Measurements from ENCODE around the gene CCDC184.
"Not testable (repeated sequence)": the region's sequence is repeated elsewhere in the genome, so short reads cannot be mapped to it uniquely, and the experiment has no call there.

The CCDC184 gene

GRCh38 chr12:48203192-48203591 lies 19.7 kb downstream of the CCDC184 start, which contains the start of gene OR10AD1:
Gene OR10AD1 (minus strand): TSS chr12:48203292. CDS start chr12:48203292, 0 bp downstream.
- no peak for DNase-seq (ENCODE audit: low spot score)

GRCh38 chr12:48209495-48209894 lies 26.1 kb downstream of the CCDC184 start:
- DNase-seq (ENCODE audit: low spot score): not testable (repeated sequence)

DNA sequence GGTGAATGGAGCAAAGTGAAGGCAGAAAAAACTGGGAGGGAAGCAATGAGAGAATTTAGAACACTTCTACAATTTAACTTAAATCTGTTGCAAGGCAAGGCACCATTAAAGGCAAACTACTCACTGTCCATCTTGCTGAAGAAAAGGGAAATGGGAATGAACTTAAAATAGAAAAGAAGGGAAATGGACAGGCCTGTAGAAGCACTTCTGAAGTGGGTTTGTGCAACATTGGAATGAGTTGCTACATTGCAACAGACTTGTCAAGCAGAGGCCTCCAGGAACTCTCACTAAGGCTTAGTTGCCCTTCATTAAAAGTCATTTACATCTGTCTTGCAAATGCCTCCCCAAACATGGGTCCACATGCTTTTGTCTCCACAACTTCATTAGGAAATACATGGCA lies 33.3 kb downstream of the CCDC184 start:
- no peak for DNase-seq (ENCODE audit: low spot score)

DNA sequence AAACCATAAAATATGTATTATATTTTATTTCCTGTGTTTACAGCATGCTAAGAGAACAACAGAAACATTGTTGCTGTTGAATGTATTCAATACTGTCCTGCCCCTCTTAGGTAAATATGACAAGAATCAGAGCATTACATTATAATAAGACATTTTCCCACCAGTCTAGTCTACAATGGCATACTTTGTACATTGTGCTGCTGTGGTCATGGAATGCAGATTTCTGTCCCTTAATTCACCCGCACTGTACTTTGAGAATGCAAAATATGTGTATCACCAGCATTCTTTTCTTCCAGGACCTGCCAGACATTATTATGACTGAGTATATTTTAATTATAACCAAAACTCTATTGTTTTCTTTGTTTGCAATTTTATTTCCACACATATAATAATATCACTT lies 36.2 kb downstream of the CCDC184 start:
- DNase-seq (ENCODE audit: low spot score): no peak

DNA sequence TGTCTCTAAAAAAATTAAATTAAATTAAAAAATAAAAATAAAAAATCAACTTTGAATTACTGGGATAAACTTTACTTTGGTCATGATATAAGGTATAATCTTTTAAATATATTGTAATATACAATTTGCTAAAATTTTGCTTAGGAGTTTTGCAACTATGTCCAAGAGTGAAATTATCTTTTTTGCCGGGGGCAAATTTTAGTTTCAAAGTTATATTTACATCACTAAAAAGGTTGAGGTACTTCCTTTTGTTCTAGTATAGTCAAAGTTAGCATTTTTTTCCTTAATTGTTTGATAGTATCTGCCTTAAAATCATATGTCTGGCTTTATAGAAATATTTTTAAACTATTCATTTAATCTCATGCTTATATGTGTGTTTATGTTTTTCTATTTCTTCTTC lies 37.3 kb downstream of the CCDC184 start:
- no peak for DNase-seq (ENCODE audit: low spot score)

- no peak for DNase-seq (ENCODE audit: low spot score)
Measured at GRCh38 chr12:48221645-48222044, 38.2 kb downstream of the CCDC184 start.

GRCh38 chr12:48224533-48224932 lies 41.1 kb downstream of the CCDC184 start:
- DNase-seq (ENCODE audit: low spot score): not testable (repeated sequence)

DNA sequence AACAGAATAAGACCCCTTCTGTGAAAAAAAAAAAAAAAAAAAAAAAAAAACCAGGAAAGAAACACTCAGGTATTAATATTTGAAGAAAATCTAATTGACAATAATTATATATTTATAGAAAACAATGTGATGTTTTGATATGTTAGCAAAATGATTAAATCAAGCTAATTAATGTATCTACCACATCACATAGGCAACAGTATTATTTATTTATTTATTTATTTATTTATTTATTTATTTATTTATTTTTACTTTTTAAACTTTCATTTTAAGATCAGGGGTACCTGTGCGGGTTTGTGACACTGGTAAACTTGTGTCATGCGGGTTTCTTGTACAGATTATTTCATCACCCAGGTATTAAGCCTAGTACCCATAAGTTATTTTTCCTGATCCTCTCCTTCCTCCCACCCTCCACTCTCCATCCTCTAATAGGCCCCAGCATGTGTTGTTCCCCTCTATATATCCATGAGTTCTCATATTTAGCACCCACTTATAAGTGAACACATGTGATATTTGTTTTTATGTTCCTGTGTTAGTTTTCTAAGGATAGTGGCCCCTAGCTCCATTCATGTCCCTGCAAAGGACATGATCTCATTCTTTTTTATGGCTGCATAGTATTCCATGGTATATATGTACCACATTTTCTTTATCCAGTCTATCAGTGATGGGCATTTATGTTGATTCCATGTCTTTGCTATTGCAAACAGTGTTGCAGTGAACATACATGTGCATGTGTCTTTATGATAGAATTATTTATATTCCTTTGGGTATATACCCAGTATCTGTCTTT lies 47.9 kb downstream of the CCDC184 start:
- DNase-seq (ENCODE audit: low spot score): not testable (repeated sequence)

Data from germinal center (tissue), 1 donor.